Kidney (tissue), 14 donors: ENCODE data around the gene LIPE. TPM values are rescaled to one million over a fixed set of nuclear protein-coding genes. Genes with fewer than 3 reads are reported as not detected.

Source experiments
- DNase-seq, 5 donors: peaks; one replicate each; pipeline ENCODE4 v3.0.0-alpha.2; 2013 to 2020
- FAIRE-seq: peaks from 2 replicates; lab custom pipeline; 2012; peaks lifted over from hg19 to GRCh38; lab: Jason Lieb, UNC
- H3K27ac ChIP-seq, 2 donors: one replicate each; pipeline ENCODE4 v1.7.0; 2013; ENCODE audit warnings: low read depth in 2 of 2, low read length in 2 of 2, inconsistent platforms in 1 of 2
- H3K27me3 ChIP-seq: one replicate; pipeline ENCODE4 v1.7.1; 2013; ENCODE audit warnings: low read length, inconsistent platforms; ENCODE audit not compliant: control insufficient read depth, insufficient read depth
- H3K36me3 ChIP-seq, 3 donors: one replicate each; pipeline versions ENCODE4 v1.7.0 to v1.7.1; 2013; ENCODE audit warnings: low read length in 3 of 3, control low read depth in 1 of 3, inconsistent platforms in 1 of 3; ENCODE audit not compliant: insufficient read depth in 3 of 3, control insufficient read depth in 2 of 3
- H3K4me1 ChIP-seq, 3 donors: one replicate each; pipeline versions ENCODE4 v1.7.0 to v1.7.1; 2013; ENCODE audit warnings: low read length in 3 of 3, inconsistent platforms in 1 of 3, low read depth in 1 of 3; ENCODE audit not compliant: control insufficient read depth in 2 of 3, insufficient read depth in 2 of 3
- H3K4me3 ChIP-seq, 3 donors: one replicate each; pipeline versions ENCODE4 v1.7.0 to v1.8.1; 2013; ENCODE audit warnings: low read length in 3 of 3, control low read depth in 1 of 3, inconsistent platforms in 1 of 3
- H3K9ac ChIP-seq, 3 donors: one replicate each; pipeline versions ENCODE4 v1.7.0 to v1.7.1; 2013; ENCODE audit warnings: low read length in 3 of 3, control low read depth in 1 of 3, inconsistent platforms in 1 of 3
- H3K9me3 ChIP-seq, 3 donors: one replicate each; pipeline versions ENCODE4 v1.7.0 to v1.7.1; 2013; ENCODE audit warnings: low read length in 3 of 3, control low read depth in 1 of 3, inconsistent platforms in 1 of 3; ENCODE audit not compliant: control insufficient read depth in 2 of 3, insufficient read depth in 1 of 3
- intact Hi-C: fragments of 100-400 bp; cut with DNase I; formaldehyde crosslinking; loops from one replicate; pipeline ENCODE4 v1.11.1; 2022
- polyA plus RNA-seq: library from polyadenylated mRNA; stranded (reverse); fragments of 350-450 nt; fragmentation: Illumina TruSeq; extraction: RNeasy Lipid Tissue Mini Kit (QIAGEN cat#74804); gene quantifications from one replicate; pipeline ENCODE4 v1.2.3, GENCODE V29; 2014; ENCODE audit warnings: low read depth, low replicate concordance; ENCODE audit not compliant: insufficient read depth
- total RNA-seq: library from RNA; stranded (reverse); fragmentation: NEBNext Ultra II Directional; extraction: Animal tissue kit (Norgen Biotek cat#: 25700); gene quantifications from one replicate; pipeline ENCODE4 v1.2.1, GENCODE V29; 2021
- TF ChIP-seq, protein P1 (sequence below): IDR thresholded peaks from 3 replicates; pipeline ENCODE4 v1.5.1; 2012; ENCODE audit warnings: mild to moderate bottlenecking, moderate library complexity, borderline replicate concordance; ENCODE audit not compliant: insufficient read depth; ENCODE audit errors: extremely low read depth
- donor health status: control.
- donor health status: control.
- donor health status: control.
- donor health status: control.
- donor health status: control.
- donor health status: DM: yes; HTN: yes; CAD: no.
- donor health status: Normal renal cell carcinoma (clear cell type).

Gene LIPE
- total and polyA plus RNA-seq, 2 donors from 2014 or later, result 8.9 to 9.9 TPM

DNA sequence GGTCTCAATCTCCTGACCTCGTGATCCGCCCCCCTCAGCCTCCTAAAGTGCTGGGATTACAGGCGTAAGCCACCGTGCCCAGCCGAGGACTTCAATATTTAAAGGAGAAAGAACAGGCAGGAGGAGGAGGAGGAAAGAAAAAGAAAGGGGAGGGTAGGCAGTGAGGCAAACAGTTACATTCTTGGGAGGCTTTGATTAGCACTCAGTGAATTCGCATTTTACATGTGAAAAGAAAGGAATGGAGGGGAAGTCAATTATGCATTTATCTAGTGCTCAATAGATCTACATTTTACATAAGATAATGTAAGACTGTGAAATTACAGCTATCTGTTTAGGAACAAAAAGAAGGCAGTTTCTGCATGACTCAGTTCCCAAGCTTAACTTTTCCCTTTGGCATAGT is 46.5 kb upstream of the LIPE start:
- no peaks in the 10 kb centered on the region for H3K27me3 ChIP-seq
- no peaks in the 10 kb centered on the region for H3K9me3 ChIP-seq
- H3K4me3 ChIP-seq, result no peak overlapping the region
- H3K36me3 ChIP-seq, result no peaks in the 10 kb centered on the region
- intact Hi-C loops, result no loop called here
- no peak overlapping the region for H3K9ac ChIP-seq
- DNase-seq, result no peak
- H3K4me1 ChIP-seq, result no peaks in the 10 kb centered on the region
- H3K27ac ChIP-seq, result no peak overlapping the region
- no peak for FAIRE-seq
- TF ChIP-seq, protein P1, sequence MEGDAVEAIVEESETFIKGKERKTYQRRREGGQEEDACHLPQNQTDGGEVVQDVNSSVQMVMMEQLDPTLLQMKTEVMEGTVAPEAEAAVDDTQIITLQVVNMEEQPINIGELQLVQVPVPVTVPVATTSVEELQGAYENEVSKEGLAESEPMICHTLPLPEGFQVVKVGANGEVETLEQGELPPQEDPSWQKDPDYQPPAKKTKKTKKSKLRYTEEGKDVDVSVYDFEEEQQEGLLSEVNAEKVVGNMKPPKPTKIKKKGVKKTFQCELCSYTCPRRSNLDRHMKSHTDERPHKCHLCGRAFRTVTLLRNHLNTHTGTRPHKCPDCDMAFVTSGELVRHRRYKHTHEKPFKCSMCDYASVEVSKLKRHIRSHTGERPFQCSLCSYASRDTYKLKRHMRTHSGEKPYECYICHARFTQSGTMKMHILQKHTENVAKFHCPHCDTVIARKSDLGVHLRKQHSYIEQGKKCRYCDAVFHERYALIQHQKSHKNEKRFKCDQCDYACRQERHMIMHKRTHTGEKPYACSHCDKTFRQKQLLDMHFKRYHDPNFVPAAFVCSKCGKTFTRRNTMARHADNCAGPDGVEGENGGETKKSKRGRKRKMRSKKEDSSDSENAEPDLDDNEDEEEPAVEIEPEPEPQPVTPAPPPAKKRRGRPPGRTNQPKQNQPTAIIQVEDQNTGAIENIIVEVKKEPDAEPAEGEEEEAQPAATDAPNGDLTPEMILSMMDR, result no peak

DNA sequence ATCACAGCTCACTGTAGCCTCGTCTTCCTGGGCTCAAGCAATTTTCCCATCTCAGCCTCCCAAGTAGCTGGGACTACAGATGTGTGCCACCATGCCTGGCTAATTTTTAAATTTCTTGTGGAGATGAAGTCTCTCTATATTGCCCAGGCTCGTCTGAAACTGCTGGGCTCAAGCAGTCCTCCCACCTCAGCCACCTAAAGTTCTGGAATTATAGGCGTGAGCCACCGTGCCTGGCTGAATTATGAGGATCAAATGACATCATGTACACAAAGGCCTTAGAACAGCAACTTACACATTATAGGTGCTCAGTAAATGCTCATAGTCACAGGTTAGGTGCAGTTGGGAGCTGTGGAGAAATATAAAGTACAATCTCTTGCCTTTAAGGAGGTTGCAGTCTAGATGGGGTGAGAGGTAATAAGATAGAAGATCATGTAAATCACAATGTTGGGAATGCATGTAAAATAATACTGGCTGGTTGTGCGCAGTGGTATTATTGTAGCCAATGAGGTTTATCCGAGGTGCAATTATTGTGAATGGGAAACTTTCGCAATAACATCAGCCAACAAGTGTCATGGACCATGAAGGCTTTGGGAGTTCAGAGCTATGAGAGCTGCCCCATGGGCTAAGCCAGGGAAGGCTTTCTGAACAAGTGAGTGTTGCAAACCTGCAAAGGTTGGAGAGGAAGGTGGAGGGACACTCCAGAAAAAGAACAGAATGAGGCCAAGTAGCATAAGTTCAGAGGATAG is 45.4 kb upstream of the LIPE start:
- Histone ChIP-seq H3K9ac (no peak overlapping the region), H3K27ac (no peak overlapping the region), H3K4me3 (no peak overlapping the region), H3K9me3 (no peaks in the 10 kb centered on the region), H3K36me3 (no peaks in the 10 kb centered on the region), H3K27me3 (no peaks in the 10 kb centered on the region), H3K4me1 (no peaks in the 10 kb centered on the region)
- intact Hi-C loops, result no loop called here
- TF ChIP-seq, protein P1, result no peak
- FAIRE-seq, result no peak
- DNase-seq, result no peak

DNA sequence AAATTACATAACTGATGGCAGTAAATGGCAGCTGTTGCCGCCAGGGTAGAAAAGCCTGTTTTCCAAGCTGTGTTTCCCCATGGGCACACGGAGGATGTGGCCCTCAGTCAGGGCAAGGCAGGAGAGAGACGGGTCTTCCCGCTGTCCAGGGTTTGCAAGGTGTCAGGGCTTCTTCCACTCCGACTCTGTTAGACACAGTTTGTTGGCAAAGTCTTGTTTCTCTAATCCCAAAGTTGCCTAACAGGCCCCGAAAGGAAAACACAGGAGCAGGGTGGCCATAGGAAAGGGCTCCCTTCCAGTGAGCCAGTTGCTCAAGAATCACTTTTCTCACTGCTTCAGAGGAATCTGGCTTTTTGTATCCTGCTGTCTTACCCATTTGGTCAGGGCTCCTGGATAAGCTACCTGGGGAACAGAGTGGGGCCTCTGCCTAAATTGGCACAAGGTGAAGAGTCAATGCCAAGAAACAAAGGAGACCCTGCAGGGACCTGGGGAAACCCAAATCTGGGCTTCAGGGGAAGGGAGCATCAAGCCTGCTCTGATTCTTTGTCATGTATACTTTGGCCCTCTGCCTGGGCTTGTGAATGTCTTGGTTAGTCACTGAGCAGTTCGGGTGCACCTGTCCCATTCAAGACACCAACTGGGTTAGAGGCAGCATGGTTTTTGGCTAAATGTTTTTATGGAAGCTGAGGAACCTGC is 44.5 kb upstream of the LIPE start:
- Histone ChIP-seq H3K27me3 (no peaks in the 10 kb centered on the region), H3K27ac (no peak overlapping the region), H3K9me3 (no peaks in the 10 kb centered on the region), H3K36me3 (no peaks in the 10 kb centered on the region), H3K4me1 (no peaks in the 10 kb centered on the region), H3K4me3 (no peak overlapping the region), H3K9ac (no peak overlapping the region)
- no peak for FAIRE-seq
- no peak for DNase-seq
- TF ChIP-seq, protein P1, result no peak
- intact Hi-C loops, result no loop called here
